K562 (cell line): Measurements from ENCODE around the gene RPN1.

Experiments
- ATF4 ChIP-seq: fragments of 450-650 bp; formaldehyde crosslinking; IDR thresholded peaks from 2 replicates; pipeline ENCODE4 v1.4.0; 2022; ENCODE audit warnings: mild to moderate bottlenecking, moderate library complexity
- GATA2 ChIP-seq: sonication (generic); formaldehyde crosslinking; IDR thresholded peaks from 2 replicates; pipeline ENCODE4 v1.4.0; 2020; ENCODE audit warnings: mild to moderate bottlenecking, missing genetic modification reagents
- MAFK ChIP-seq: IDR thresholded peaks from 2 replicates; pipeline ENCODE4 v1.6.1; 2011; ENCODE audit warnings: low read length, improper control_type of control experiment
- NR4A1 ChIP-seq, 2 experiments: fragments of 250-450 bp in 1 of 2; fragments of 450-650 bp in 1 of 2; sonication (Bioruptor Pico) in 1 of 2; IDR thresholded peaks; 2 replicates each; pipeline versions ENCODE4 v1.4.0 to v1.6.1; 2016 to 2020; ENCODE audit warnings: mild to moderate bottlenecking in 2 of 2, missing compliant biosample characterization in 1 of 2, missing genetic modification characterization in 1 of 2, moderate library complexity in 1 of 2
- PHF8 ChIP-seq: fragments of 200-600 bp; sonication (generic); IDR thresholded peaks from 2 replicates; pipeline ENCODE4 v1.6.1; 2012; ENCODE audit warnings: mixed run types, mild to moderate bottlenecking, inconsistent platforms, low read length, moderate library complexity, borderline replicate concordance
- REST ChIP-seq, 2 experiments: fragments of 450-650 bp; formaldehyde crosslinking in 1 of 2; IDR thresholded peaks; 2 replicates each; pipeline versions ENCODE4 v1.4.0 to v1.6.1; 2014 to 2020; ENCODE audit warnings: mild to moderate bottlenecking in 2 of 2, borderline replicate concordance in 1 of 2, low read depth in 1 of 2
- ZNF217 ChIP-seq: sonication (generic); formaldehyde crosslinking; IDR thresholded peaks from 2 replicates; pipeline ENCODE4 v1.8.0; 2022; ENCODE audit warnings: mild to moderate bottlenecking, missing genetic modification reagents
- ZNF699 ChIP-seq: fragments of 250-450 bp; sonication (Bioruptor Pico); IDR thresholded peaks from 2 replicates; pipeline ENCODE4 v1.8.0; 2021; ENCODE audit warnings: mild to moderate bottlenecking, moderate library complexity; ENCODE audit not compliant: insufficient replicate concordance
- TF ChIP-seq, protein P1 (sequence below), 3 experiments: IDR thresholded peaks in 2 of 3; conservative IDR thresholded peaks in 1 of 3; 2 replicates each; pipeline ENCODE4 v1.5.1; 2011 to 2012; ENCODE audit warnings: low read length in 3 of 3, mild to moderate bottlenecking in 3 of 3, control low read depth in 2 of 3, improper control_type of control experiment in 1 of 3, inconsistent platforms in 1 of 3, low read depth in 1 of 3, mixed read lengths in 1 of 3, moderate library complexity in 1 of 3; ENCODE audit not compliant: insufficient read depth in 2 of 3
- TF ChIP-seq, protein P2 (sequence below): sonication (generic); formaldehyde crosslinking; IDR thresholded peaks from 2 replicates; pipeline ENCODE4 v1.8.0; 2022; ENCODE audit warnings: mild to moderate bottlenecking, missing genetic modification reagents

- TF ChIP-seq NR4A1 (CRISPR knock-in tag; IDR thresholded peaks at IDR 0.05) = no peak
- no peak for TF ChIP-seq NR4A1 (tag; IDR thresholded peaks at IDR 0.05)
- TF ChIP-seq ATF4 (CRISPR knock-in tag) = no peak
- no peak for TF ChIP-seq PHF8
- TF ChIP-seq REST (IDR thresholded peaks at IDR 0.05; ENCODE audit: borderline replicate concordance) = no peak
- no peak for TF ChIP-seq REST (CRISPR knock-in tag; IDR thresholded peaks at IDR 0.05; ENCODE audit: low read depth)
- TF ChIP-seq, protein P1, sequence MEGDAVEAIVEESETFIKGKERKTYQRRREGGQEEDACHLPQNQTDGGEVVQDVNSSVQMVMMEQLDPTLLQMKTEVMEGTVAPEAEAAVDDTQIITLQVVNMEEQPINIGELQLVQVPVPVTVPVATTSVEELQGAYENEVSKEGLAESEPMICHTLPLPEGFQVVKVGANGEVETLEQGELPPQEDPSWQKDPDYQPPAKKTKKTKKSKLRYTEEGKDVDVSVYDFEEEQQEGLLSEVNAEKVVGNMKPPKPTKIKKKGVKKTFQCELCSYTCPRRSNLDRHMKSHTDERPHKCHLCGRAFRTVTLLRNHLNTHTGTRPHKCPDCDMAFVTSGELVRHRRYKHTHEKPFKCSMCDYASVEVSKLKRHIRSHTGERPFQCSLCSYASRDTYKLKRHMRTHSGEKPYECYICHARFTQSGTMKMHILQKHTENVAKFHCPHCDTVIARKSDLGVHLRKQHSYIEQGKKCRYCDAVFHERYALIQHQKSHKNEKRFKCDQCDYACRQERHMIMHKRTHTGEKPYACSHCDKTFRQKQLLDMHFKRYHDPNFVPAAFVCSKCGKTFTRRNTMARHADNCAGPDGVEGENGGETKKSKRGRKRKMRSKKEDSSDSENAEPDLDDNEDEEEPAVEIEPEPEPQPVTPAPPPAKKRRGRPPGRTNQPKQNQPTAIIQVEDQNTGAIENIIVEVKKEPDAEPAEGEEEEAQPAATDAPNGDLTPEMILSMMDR (IDR thresholded peaks at IDR 0.05 in 2 of 3, conservative IDR thresholded peaks at IDR 0.05 in 1 of 3; ENCODE audit: insufficient read depth in 2 of 3, low read depth in 1 of 3, low read length in 3 of 3) = no peak
- TF ChIP-seq ZNF217 (CRISPR knock-in tag) = no peak
- TF ChIP-seq GATA2 = no peak
- no peak for TF ChIP-seq ZNF699 (CRISPR knock-in tag)
- TF ChIP-seq, protein P2, sequence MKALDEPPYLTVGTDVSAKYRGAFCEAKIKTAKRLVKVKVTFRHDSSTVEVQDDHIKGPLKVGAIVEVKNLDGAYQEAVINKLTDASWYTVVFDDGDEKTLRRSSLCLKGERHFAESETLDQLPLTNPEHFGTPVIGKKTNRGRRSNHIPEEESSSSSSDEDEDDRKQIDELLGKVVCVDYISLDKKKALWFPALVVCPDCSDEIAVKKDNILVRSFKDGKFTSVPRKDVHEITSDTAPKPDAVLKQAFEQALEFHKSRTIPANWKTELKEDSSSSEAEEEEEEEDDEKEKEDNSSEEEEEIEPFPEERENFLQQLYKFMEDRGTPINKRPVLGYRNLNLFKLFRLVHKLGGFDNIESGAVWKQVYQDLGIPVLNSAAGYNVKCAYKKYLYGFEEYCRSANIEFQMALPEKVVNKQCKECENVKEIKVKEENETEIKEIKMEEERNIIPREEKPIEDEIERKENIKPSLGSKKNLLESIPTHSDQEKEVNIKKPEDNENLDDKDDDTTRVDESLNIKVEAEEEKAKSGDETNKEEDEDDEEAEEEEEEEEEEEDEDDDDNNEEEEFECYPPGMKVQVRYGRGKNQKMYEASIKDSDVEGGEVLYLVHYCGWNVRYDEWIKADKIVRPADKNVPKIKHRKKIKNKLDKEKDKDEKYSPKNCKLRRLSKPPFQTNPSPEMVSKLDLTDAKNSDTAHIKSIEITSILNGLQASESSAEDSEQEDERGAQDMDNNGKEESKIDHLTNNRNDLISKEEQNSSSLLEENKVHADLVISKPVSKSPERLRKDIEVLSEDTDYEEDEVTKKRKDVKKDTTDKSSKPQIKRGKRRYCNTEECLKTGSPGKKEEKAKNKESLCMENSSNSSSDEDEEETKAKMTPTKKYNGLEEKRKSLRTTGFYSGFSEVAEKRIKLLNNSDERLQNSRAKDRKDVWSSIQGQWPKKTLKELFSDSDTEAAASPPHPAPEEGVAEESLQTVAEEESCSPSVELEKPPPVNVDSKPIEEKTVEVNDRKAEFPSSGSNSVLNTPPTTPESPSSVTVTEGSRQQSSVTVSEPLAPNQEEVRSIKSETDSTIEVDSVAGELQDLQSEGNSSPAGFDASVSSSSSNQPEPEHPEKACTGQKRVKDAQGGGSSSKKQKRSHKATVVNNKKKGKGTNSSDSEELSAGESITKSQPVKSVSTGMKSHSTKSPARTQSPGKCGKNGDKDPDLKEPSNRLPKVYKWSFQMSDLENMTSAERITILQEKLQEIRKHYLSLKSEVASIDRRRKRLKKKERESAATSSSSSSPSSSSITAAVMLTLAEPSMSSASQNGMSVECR (CRISPR knock-in tag) = no peak
- TF ChIP-seq MAFK = no peak
Observed at GRCh38 chr3:128679338-128679737, 28.7 kb upstream of the RPN1 start.
